A673 (cell line): Measurements from ENCODE around the gene CRACR2B.

ENCODE experiments used
- CTCF ChIP-seq: fragments of 300-800, 200-600 bp; sonication (generic); conservative IDR thresholded peaks from 2 replicates; pipeline ENCODE4 v1.5.1; 2017; ENCODE audit warnings: low read depth, mild to moderate bottlenecking, antibody characterized with exemption, low read length, moderate library complexity, mixed read lengths
- EZH2 ChIP-seq: fragments of 200-600 bp; sonication (generic); IDR thresholded peaks from 2 replicates; pipeline ENCODE4 v1.6.1; 2017; ENCODE audit warnings: borderline replicate concordance, low read depth, mild to moderate bottlenecking, mixed read lengths, antibody characterized with exemption, low read length; ENCODE audit not compliant: poor library complexity, severe bottlenecking

- TF ChIP-seq CTCF (no peak), EZH2 (no peak)
Observed at GRCh38 chr11:802018-802617, 25.6 kb upstream of the CRACR2B start.
